NCI-H446 treated with DMSO at 0.1 percent for 48 hours (cell line): ENCODE measurements around the gene LDLRAD4.
"Not testable (repeated sequence)": the region's sequence is repeated elsewhere in the genome, so short reads cannot be mapped to it uniquely, and the experiment has no call there.

Experiments used
- DNase-seq: peaks from one replicate; lab custom pipeline; 2025; lab: John Stamatoyannopoulos, UW

Gene LDLRAD4

DNA sequence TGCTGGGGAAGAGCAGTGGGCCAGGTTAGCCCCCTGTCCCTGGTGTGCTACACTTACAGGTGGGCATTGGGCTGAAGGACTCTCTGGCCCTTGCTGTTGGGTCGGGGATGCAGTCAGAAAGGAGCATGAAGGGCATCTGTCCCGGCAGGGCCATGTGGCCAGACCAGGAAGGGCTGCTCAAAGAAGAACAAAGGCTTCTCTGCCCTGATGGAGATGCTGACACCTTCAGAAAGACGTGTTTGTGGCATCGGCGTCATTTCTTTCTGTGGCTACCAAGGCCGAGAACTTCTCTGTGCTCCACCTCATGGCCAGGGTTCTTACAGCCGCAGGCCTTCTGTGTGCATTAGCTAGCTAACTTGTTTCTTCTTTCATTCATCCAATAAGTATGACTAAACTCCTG, 268.7 kb downstream of the LDLRAD4 start:
- no peak for DNase-seq

DNA sequence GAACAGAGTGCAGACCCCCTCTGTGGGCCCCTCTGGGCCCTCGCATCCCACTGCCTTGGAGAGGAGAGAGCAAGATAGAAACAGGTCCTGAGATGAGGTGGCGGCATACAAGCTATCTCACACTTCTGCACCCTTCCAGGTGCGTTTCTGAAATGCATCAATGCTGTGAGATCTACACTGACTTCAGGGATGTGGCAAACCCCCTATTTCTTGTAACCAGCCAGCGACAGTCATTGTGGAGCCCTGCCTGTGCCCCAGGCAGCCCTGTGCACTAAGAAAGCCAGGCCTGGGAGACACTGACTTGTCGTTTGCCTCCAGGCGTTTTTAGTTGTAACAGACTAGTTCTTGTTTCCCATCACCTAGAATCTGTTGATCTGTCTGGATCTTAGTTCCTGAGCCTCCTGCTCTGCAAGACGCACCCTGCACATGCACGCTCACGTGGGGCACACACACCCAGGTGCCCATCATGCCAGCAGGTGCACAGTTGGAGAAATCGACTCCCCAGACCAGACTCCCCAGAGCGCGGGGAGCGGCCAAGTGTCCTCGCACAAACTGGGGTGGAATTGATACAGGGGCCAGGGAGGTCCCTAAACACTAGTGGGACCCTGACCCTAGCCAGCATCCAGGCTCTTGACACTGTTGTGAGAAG, 269.8 kb downstream of the LDLRAD4 start:
- no peak for DNase-seq

DNA sequence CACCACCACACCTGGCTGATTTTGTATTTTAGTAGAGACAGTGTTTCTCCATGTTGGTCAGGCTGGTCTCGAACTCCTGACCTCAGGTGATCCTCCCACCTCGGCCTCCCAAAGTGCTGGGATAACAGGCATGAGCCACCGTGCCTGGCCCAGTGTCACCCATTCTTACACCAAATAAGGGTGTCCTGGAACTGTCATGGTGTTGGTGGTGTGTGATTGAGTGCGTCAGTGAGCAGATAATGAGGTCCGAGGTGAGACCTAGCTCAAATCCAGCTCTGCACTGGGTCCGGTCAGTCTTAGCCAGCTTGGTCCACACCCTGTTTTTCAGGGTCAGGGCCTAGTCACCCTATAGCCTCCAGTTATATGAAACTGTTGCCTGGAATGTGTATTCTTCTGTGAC, 270.7 kb downstream of the LDLRAD4 start:
- DNase-seq, result not testable (repeated sequence)

DNA sequence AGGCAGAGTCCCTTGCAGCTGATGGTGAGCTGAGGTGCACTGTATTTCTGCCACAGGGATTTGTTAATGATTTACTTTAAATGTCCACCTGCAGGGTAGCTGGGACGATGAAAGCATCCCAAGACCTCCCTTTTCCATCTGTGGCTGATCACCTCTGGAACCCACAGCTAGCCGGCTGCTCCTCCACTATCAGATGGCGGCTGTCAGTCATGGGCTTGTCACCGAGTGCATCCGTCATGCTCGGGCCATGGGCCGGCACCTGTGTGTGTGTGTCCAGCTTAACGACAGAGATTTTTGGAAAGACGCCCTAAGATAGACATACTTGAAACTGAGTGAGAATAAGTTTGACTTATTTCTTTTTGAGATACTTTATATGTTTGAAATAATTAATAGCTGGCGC, 272.6 kb downstream of the LDLRAD4 start:
- DNase-seq, result no peak

DNA sequence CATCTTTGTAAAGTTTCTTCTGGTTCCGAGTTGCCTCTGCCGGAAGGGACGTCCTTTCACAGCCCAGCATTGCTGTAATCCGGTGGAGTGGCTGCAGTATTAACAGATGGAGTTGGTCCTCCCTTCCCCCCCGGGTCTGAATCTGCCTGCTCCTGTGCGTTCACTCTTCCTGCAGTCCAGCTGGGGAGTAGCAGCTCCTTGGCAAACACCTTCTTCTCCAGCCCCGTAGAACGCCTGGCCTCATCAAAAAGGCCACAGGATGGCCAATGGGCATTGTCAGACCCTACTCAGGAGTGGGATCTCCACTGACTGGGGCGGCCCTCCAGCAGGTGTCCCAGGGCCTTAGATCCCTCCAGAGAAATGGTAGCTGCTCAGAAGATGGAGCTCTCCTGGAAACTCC, 273.8 kb downstream of the LDLRAD4 start:
- DNase-seq, result no peak

DNA sequence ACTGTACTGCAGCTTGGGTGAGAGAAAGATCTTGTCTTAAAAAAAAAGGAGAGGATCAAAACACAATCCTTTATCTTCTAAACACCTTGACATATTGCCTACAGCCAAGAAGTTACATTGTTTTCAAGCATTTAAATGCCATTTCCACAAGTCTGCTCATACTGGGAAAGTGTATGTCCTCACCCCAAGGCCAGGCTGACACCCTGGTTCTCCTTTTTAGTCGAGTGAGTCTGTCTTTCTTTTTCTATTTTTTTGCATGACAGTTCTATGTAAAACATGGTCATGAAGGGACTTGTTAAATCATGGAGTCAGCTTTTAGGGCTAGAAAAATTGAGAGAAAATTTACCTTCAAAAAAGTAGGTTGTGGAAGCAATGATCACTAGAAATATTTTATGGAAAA, 274.5 kb downstream of the LDLRAD4 start:
- no peak for DNase-seq

DNA sequence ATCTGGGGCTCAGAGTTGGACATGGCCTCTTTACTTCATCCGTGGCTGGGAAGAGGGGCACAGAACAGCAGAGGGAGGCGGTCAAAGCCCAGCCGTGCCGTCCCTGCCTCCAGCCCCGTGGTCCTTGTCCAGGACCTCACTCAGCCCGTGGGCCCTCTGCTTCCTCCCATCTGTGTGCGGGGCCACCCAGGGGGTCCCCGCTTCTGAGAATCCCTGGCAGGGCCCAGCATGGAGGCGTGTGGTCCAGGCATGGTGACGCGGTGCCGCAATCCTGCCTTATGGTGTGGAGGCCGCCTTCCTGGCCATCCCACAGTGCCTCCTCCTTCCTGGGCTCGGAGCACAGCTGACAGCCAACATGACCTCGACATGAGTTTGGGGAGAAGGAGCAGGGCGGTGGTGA, 275.2 kb downstream of the LDLRAD4 start:
- no peak for DNase-seq

DNA sequence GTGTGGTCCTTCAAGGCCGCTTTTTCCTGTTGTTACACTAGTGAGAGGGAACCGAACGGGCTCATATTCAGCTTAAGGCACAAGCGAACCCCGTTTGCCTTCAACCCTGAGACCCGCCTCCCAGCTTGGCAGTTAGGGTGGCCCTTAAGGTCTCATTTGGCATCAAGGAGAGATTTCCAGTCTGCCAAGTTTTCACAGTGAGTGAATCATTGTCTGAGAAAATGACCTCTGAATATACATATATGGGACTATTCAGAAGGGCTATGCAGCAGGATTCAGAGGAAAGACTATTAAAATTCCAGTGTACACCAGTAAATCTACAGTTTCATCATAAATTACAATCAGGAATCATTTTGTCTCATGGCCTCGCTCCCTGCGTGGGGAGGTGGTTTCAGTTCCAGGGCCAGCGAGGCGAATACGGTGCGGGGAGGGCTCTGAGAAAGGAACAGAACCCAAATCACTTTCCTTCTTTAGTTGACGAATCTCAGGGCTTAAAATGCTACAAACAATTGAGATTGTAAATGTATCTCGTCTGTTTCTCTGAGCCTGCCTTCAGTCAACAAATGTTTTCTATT, 276.4 kb downstream of the LDLRAD4 start:
- no peak for DNase-seq

DNA sequence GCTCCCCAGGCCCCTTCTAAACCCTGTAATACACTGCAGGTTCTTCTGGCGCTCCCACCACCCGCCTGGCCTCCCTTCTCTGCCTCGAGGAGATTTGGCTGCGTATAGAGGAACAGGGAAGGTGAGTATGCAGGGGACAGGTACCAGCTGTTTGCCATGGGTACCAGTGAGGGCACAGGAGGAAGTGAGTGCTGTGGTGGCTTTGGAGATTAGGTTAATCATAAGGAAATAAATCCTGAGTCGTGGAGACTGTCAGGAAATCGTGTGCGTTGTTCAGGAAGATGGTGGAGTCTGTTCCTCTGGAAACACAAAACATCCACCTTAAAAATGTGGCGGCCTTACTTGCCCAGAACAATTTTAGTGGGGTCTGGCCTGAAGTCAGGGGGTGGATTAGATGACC, 277.4 kb downstream of the LDLRAD4 start:
- DNase-seq, result no peak

DNA sequence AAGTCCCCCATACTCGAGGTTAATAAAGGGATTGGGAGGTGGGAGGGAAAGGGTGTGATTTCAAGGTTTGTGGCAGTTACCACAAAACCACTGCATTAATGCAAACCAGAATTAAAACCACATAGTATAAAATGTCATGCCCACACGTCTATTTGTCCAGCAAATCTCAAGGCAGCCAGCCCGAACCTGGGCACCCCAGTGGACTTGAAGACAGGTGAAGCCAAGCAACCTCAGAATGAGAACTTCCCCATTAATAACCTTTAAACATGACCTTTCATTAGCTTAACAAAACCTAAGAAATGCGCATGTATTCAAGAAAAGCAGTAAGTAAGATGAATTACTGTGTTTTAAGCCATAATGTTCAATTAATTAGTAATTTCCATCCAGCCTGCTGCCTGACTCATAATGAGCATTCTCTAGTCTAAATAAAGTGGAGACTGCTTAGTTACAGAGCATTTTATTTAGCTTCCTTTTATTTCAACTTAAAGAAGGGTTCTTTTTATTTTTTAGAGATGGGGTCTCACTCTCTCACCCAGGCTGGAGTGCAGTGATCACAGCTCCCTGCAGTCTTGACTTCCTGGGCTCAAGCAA, 278.2 kb downstream of the LDLRAD4 start:
- DNase-seq, result no peak

DNA sequence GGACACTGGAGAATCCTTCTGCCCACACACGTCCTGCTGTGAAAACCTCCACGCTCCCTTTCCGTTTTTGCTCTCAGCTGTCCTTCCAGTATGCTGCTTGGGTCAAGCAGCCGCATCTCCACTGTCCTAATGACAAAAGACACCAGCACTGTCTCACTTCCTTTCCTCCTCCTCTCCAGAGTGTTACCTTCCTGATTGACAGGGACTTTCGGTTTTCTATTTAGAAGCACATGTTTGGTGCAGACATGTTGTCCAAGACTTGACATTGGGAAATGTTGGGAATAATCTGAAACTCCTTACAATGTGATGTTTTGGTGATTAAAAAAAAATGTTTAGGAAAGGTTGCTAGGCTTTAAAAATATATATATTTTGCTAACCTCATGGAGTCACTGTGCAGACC, 281.2 kb downstream of the LDLRAD4 start:
- DNase-seq, result no peak

DNA sequence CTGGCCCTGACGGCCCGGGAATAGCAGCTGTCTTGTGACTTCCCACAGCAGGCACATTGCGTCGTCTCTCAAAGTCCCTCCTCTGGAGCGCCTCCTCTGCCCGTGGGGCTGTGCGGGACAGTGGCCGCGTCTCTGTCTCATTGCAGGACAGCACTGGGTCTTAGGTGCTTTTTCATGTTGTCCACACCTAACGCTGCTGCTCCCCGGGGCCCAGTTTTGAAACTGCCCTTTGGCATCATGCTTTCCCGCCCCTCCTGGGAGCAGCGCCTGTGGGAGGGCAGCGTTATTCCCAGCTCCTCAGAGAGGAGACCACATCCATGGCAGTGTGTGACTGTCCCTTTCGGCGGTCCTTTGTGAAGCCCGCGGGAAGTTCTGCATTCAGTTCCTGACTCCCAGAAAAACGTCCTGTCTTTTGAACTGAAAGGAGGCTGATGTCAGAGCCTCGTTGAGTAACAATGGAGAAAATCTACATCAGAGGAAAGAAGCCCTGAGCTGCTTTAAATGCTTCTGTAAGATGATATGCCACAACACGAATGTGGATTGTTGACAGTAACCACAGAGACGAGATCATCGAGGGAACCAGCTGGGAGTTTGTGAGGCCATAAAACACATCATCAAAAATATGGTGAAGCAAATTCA, 281.8 kb downstream of the LDLRAD4 start:
- no peak for DNase-seq

DNA sequence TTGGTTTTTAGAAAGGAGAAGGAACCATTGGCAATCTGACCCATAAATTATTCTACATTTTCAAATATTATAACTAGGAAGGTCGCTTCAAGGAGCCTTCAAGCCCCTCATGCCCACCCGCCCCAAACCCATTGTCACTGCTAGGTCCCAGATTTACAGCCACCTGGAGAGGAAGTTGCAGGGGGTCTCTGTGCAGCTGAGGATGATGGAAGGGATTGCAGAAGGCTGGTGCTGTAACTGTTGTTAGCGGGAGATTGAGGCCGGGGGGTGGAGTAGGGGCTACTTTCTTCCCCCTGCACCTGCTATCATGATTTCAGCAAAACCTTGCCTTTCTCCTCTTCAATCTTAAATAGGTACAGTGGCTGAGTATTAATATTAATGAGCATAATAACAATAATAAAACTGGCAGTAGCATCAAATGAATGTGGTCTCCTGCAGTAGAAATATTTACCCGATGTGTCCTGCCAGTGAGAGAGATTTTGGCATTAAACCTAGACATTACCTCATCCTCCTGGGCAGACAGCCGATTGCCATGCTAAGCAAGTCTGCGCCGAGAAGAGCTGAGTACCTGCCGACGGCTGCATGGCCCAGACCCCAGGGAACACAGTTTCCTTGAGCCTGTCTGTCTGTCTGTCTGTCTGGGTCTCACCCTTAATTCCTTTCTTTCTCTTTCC, 282.4 kb downstream of the LDLRAD4 start:
- peak; percentile 2 for DNase-seq

DNA sequence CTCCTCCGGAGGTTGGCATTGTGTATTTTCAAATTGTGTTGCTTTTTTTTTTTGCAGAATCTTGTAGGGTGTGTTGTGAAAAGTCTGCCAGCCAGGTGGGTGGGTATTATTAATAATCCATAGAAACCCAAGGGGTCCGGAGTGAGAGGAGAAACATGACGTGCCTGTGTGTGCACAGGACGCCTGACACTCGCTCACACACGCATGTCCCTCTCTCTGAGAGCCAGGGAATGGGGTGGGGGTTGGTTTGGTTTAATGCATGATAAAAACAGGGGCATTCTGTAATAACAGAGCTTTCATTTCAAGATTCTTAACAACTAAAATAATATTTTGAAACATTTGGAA, 283.0 kb downstream of the LDLRAD4 start:
- DNase-seq, result no peak

DNA sequence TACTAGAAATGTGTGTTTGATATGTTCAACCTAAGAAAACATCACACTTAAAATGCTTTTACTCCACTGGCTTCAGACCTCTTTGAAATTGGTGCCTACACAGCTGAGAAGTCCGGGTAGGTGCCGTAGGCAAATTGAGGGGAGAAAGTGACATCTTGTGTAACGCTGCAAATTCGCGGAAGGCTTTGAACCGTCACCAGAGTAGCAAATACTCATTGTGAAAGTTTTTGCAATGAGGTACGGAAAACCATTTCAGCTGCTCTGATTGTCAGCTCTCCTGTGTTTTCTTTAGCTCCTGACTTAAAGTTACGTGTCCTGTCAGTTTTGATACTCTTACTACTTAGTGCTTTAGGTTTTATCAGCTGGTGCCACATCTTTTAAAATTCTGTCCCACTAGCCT, 283.3 kb downstream of the LDLRAD4 start:
- no peak for DNase-seq

DNA sequence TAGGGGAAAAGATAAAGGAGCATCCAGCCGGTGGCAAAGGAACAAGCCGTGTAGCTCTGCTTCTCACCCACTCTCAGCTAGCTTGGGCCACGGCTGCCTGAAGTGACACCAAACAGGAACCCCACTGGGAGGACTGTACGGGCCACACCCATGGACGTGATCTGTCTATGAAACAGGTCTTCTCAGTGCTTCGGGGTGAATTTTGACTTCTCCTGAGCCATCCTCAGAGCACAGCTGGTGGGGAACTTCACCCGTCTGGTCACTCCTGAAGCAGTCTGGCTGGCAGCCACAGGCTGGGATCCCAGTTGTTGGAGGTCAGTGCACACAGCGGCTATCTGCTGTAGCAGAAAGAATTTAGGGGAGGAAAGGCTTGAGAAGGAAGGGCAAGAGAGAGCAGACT, 284.0 kb downstream of the LDLRAD4 start:
- DNase-seq, result no peak

DNA sequence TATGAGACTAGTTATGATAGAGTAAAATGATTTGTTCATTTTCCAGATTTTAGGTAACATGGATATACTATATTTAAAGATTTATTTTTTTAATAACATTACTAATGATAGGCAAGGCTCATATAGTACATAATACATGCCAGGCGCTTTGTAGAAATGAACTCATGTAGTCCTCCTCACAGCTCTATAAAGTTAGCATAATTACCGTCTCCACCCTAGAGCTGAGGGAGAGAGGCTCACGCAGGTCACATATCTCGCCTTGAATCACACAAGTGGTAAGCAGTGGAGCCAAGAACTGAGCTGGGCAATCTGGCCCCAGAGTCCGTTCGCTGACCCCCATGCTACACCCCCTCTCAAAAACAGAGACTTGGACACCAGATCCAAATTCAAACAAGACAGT, 285.3 kb downstream of the LDLRAD4 start:
- no peak for DNase-seq

DNA sequence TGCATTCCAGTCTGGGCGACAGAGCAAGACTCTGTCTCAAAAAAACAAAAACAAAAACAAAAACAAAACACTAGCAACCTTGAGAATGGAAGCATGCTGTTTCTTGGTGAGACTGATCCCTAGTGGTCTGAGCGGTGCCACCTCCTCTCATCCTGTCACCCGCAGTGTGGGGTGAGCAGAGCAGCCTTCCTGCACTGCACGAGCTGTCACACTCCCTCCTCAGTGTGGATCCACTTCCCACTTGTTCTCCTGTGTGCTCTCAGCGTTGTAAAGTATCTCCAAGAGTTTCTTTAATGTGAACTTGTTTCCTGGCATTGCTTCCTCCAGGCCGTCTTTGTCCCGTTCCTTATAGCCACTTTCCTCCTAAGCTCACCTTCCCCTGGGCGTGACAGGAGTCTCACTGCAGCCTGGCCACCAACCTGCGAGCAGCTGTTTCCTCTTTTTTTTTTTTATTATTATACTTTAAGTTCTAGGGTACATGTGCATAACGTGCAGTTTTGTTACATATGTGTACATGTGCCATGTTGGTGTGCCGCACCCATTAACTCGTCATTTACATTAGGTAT, 287.3 kb downstream of the LDLRAD4 start:
- DNase-seq, result no peak

DNA sequence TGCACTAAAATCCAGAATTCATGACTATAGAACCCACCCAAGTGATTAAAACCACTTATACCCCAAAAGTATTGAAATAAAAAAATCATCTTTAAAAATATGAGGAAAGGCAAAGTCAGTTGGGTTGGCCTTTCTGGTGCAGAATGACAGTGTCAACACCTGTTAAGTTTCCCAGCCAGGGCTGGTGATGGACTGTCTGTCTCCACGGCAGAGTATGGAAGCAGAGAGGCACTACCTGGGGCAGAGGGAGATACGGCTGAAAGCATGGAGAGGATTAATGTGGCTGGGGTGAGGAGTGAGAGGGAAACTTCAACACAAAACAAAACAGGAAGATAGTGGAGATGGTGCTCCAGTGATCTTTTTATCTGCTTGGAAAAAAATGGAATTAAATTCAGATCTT, 292.0 kb downstream of the LDLRAD4 start:
- no peak for DNase-seq

DNA sequence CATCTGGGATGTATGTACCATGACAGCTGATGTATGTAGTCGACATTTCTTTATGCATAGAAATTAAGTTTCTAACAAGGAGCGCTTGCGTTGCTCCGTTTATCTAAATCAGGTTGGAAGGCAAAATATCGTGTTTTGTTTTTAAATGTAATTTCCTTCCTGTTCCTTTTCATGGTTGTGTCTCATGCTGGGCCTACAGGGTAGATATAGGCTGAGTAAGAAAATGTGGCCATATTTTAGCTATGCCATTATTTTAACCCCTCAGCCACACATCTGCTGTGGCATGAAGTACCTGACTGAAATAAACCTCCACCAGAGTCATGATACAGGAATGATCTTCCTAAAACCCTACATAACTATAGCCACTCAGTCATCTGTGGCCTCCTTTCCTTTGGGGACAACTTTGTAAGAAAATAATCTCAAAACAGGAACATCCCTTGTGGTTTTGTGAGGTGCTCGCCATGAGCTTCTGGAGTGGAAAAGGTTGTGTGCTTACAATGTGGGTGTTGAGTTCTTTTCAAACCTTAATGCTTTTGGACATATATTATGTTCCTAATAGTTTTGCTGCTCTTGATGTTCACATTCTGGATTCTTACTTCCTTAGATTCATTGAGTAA, 293.5 kb downstream of the LDLRAD4 start:
- no peak for DNase-seq

DNA sequence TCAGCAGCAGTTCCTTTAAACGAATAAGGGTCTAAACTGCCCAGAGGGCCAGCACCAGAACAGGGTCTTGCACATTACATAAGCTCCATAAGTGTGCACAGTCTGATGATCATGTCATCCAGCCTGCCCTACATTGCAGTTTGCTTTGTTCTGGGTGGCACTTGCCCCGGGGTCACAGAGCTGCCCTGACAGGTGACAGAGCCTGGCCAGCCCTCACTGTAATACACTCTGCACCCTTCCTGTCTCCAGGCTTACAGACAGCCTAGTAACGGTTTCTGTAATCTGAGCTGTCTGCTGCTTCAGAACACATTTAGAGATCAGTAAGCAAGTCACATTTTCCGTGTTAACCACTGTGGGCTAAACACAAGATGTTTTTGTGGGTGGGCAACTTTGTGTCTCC, 294.5 kb downstream of the LDLRAD4 start:
- no peak for DNase-seq

DNA sequence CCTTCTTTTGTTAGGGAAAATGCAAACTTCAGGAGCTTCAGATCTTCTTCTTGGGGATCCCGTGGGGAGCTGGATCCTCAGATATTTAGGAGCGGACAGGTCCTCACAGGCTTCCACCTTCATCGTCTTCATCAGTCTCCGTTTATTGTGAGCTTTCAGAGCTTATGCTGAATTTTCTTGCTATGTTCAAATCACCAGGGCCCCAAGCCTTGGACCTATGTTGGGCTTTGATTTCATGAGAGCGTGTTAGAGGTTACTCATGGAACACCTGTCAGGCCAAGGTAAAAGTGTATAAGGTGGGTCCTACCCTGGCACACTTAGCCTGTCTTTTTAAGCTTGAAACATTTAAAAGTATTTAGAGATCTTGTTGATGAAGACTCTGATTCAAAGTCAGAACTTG, 294.9 kb downstream of the LDLRAD4 start:
- no peak for DNase-seq
